Measurements from ENCODE around the gene HSPA4L. TPM values are rescaled to one million over a fixed set of nuclear protein-coding genes. Genes with fewer than 3 reads are reported as not detected.

Gene HSPA4L
- total and polyA plus RNA-seq, 7 experiments from 2014 or later: 1.1 TPM; not detected in 6

DNA sequence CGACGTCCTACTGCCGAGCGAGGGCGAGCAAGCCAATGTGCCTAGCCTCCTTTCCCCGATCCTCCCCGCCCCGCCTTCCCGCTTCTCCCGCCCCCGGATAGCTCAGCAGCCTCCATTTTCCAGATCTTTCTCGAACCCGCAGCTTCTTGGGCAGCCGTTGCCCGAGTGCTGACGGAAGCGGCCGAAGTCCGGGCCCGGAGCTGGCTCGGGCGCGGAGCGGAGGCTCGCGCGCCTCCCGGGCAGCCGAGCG, 172 bp upstream of the HSPA4L start:
- DNase-seq (peak in 1 of 9 donors; percentile 14), ATAC-seq (peak; percentile 36)
- Mint-ChIP-seq H3K9me3 (peaks cover 0 to 10% (median 0%) of the 10 kb centered on the region in 11 donors), H3K4me1 (peaks cover 13 to 20% (median 18%) of the 10 kb centered on the region in 7 donors), H3K4me3 (peak overlapping the region; percentile 50 to 96 (median 89)), H3K27me3 (peaks cover 69 to 81% (median 72%) of the 10 kb centered on the region in 5 donors), H3K27ac (peak overlapping the region in 1 of 9 donors; percentile 26), H3K36me3 (peaks cover 0 to 9% (median 4%) of the 10 kb centered on the region in 5 donors)
- Histone ChIP-seq H3K36me3 (ENCODE audit: control insufficient read depth in 2 of 3, insufficient read depth in 3 of 3, low read length in 3 of 3) (no peaks in the 10 kb centered on the region), H3K4me1 (ENCODE audit: control insufficient read depth in 2 of 2, insufficient read depth in 2 of 2, low read length in 2 of 2) (peaks cover 0 to 6% of the 10 kb centered on the region in 2 donors), H3K9me3 (ENCODE audit: control insufficient read depth in 2 of 3, low read length in 3 of 3) (no peaks in the 10 kb centered on the region), H3K4me3 (ENCODE audit: low read length) (peak overlapping the region; percentile 66), H3K27me3 (ENCODE audit: control insufficient read depth in 2 of 2, insufficient read depth in 2 of 2, low read length in 2 of 2) (peaks cover 20 to 21% of the 10 kb centered on the region in 2 donors), H3K27ac (ENCODE audit: low read depth, low read length) (no peak overlapping the region)
- intact Hi-C loops (cut with micrococcal nuclease): loop anchor here (1.0 to 5.0 kb wide), 6 partner anchors 99 to 1030 kb away; partner anchors contain the start of genes ABHD18 (in 2 of the 2), MFSD8 (in 2 of the 2), PGRMC2 (in 1 of the 2) and PLK4 (in 1 of the 2)
- POLR2A ChIA-PET: no interaction called here
- CTCF ChIA-PET: no interaction called here

DNA sequence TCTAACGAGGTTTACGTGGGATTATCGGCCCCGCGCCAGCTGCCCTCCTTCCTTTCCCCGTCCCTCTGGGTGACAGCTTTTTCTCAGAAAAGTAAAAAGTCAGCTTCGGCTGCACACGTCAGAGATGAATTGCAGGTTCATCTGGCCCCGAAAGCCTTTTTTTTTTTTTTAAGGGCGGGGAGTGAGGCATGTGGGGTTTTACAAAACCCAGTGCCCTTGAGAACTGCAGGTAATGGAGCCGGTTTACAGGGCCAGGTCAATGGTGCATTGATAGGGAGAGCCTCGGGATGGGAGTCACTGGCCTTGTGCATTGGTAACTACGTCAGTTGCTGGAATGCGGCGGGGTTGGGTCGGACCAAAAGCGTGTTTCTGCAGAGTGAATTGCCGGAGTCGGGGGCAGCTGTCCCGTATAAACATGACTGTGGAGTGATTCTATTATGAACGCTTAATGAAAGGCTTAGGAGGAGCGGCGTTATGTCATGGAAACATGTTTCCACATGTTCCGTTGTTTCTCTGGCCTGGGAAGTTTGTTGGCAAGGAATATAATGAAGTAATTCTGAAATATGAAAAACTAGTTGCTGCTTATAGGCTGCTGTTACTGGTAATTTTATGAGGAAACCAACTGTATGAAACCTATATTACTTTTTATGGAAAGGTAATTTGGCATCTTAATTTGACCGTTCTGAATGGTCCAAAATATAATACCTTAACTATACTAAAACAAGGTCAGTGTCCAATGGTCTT, 1.1 kb downstream of the HSPA4L start:
- H3K4me1 Mint-ChIP-seq: peaks cover 13 to 20% (median 18%) of the 10 kb centered on the region in 7 donors
- POLR2A ChIA-PET: no interaction called here
- Histone ChIP-seq H3K4me1 (ENCODE audit: control insufficient read depth in 2 of 2, insufficient read depth in 2 of 2, low read length in 2 of 2) (peaks cover 0 to 6% of the 10 kb centered on the region in 2 donors), H3K36me3 (ENCODE audit: control insufficient read depth in 2 of 3, insufficient read depth in 3 of 3, low read length in 3 of 3) (no peaks in the 10 kb centered on the region), H3K27ac (ENCODE audit: low read depth, low read length) (no peak overlapping the region), H3K27me3 (ENCODE audit: control insufficient read depth in 2 of 2, insufficient read depth in 2 of 2, low read length in 2 of 2) (peaks cover 20 to 21% of the 10 kb centered on the region in 2 donors), H3K4me3 (ENCODE audit: low read length) (peak overlapping the region; percentile 66), H3K9me3 (ENCODE audit: control insufficient read depth in 2 of 3, low read length in 3 of 3) (no peaks in the 10 kb centered on the region)
- H3K27me3 Mint-ChIP-seq: peaks cover 56 to 70% (median 61%) of the 10 kb centered on the region in 5 donors
- peaks cover 0 to 9% (median 4%) of the 10 kb centered on the region in 5 donors for H3K36me3 Mint-ChIP-seq
- peak overlapping the region; percentile 86 to 96 (median 91) for H3K4me3 Mint-ChIP-seq
- ATAC-seq (no peak), DNase-seq (peak in 1 of 9 donors; percentile 10)
- peaks cover 0 to 10% (median 0%) of the 10 kb centered on the region in 11 donors for H3K9me3 Mint-ChIP-seq
- peak overlapping the region in 2 of 9 donors; percentile 76 to 86 for H3K27ac Mint-ChIP-seq
- CTCF ChIA-PET: no interaction called here
- intact Hi-C loops (cut with micrococcal nuclease): loop anchor here (2.0 to 5.0 kb wide), 5 partner anchors 98 to 1029 kb away; partner anchors contain the start of genes ABHD18 (in 1 of the 2), MFSD8 (in 1 of the 2), PGRMC2 (in 1 of the 2) and PLK4 (in 1 of the 2)

DNA sequence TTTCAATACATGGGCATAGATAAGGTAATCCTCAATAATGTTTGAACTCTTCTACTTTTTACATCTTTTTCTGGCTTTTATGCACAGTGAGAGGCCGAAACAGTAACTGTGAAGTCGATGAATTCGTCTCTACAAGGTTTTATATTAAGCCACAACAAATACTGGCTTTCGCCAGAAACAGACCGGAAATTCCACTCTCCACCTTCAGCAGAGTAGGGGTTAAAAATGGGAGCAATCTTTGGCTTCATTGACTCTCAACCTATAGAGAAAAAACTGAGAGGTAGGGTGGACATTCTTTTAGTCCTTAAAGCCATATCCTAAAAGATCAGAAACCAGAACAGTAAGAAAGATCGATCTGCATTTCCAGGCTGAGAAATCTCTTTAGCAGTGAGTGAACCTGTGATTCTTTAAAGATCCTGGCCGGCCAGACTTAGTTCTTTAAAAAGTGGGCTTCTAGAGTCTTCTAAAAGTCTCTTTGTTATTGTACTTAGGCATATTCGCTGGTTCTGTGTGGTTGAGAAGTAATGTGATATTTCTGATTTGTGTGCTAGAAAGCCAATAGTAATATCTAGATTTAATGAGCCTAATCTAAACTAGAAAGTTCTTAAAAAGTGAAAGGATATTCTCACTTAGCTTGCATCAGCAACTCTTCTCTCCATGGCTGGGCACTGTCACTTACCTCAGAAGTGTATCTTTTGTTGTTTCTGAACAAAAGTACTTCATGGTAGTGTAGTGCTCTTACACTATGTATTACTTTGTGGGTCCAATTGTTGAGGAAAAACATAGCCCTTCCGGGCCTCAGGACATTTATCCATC, 2.0 kb downstream of the HSPA4L start:
- Mint-ChIP-seq H3K4me1 (peaks cover 13 to 20% (median 18%) of the 10 kb centered on the region in 7 donors), H3K4me3 (peak overlapping the region in 1 of 10 donors; percentile 35), H3K9me3 (peaks cover 0 to 10% (median 0%) of the 10 kb centered on the region in 11 donors), H3K36me3 (peaks cover 0 to 6% (median 4%) of the 10 kb centered on the region in 5 donors), H3K27ac (no peak overlapping the region), H3K27me3 (peaks cover 53 to 72% (median 62%) of the 10 kb centered on the region in 5 donors)
- peaks cover 20 to 21% of the 10 kb centered on the region in 2 donors for H3K27me3 ChIP-seq (ENCODE audit: control insufficient read depth in 2 of 2, insufficient read depth in 2 of 2, low read length in 2 of 2)
- no peak overlapping the region for H3K27ac ChIP-seq (ENCODE audit: low read depth, low read length)
- intact Hi-C loops (cut with micrococcal nuclease): loop anchor here (2.0 to 5.0 kb wide), 5 partner anchors 97 to 1028 kb away; partner anchors contain the start of genes ABHD18 (in 1 of the 2), MFSD8 (in 1 of the 2), PGRMC2 (in 1 of the 2) and PLK4 (in 1 of the 2)
- DNase-seq: no peak
- H3K36me3 ChIP-seq (ENCODE audit: control insufficient read depth in 2 of 3, insufficient read depth in 3 of 3, low read length in 3 of 3): no peaks in the 10 kb centered on the region
- ATAC-seq: no peak
- CTCF ChIA-PET: no interaction called here
- no peaks in the 10 kb centered on the region for H3K9me3 ChIP-seq (ENCODE audit: control insufficient read depth in 2 of 3, low read length in 3 of 3)
- no peak overlapping the region for H3K4me3 ChIP-seq (ENCODE audit: low read length)
- H3K4me1 ChIP-seq (ENCODE audit: control insufficient read depth in 2 of 2, insufficient read depth in 2 of 2, low read length in 2 of 2): peaks cover 0 to 6% of the 10 kb centered on the region in 2 donors
- POLR2A ChIA-PET: no interaction called here

DNA sequence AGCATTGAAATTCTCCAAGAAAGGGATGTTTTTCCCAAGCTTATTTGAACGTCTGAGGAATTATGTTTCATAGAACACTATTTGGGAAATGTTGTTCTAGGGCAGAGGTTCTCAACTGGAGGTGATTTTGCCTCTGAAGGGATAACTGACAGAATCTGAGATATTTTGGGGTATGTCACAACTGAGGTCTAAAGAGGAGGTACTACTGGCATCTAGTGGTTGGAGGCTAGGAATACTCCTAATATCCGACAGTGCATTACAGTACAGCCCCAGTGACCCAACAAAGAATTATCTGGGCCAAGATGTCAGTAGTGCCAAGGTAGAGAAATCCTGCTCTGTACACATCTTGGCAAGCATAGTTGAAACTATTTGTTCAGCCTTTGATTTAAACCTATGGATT, 6.4 kb downstream of the HSPA4L start:
- H3K9me3 Mint-ChIP-seq: peaks cover 0 to 1% (median 0%) of the 10 kb centered on the region in 11 donors
- CTCF ChIA-PET: no interaction called here

DNA sequence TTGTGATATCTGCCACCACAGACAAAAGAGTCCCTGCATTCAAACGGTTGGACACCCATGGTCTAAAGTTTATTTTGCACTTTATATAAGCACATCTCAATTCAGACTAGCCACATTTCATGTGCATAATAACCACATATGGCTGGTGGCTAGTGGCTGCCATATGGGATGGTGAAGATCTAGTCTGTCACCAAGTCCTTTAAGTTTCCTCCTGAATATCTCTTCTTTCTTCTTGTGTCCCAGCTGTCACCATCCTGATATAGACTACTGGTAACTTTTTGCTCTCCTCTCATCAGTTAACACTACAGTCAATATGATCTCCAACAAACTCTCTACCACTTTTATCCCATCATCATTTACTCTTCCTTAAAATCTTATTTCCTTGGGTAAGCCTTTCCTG, 9.3 kb downstream of the HSPA4L start:
- H3K36me3 ChIP-seq (ENCODE audit: control insufficient read depth in 2 of 3, insufficient read depth in 3 of 3, low read length in 3 of 3): no peaks in the 10 kb centered on the region
- H3K9me3 ChIP-seq (ENCODE audit: control insufficient read depth in 2 of 3, low read length in 3 of 3): no peaks in the 10 kb centered on the region
- DNase-seq: no peak
- no peak overlapping the region for H3K4me3 ChIP-seq (ENCODE audit: low read length)
- H3K27me3 Mint-ChIP-seq: peaks cover 33 to 54% (median 47%) of the 10 kb centered on the region in 5 donors
- ChIA-PET POLR2A (no interaction called here), CTCF (no interaction called here)
- no peaks in the 10 kb centered on the region for H3K36me3 Mint-ChIP-seq
- ATAC-seq: no peak
- no peak overlapping the region for H3K27ac Mint-ChIP-seq
- no peaks in the 10 kb centered on the region for H3K4me1 ChIP-seq (ENCODE audit: control insufficient read depth in 2 of 2, insufficient read depth in 2 of 2, low read length in 2 of 2)
- no peak overlapping the region for H3K4me3 Mint-ChIP-seq
- no peaks in the 10 kb centered on the region for H3K27me3 ChIP-seq (ENCODE audit: control insufficient read depth in 2 of 2, insufficient read depth in 2 of 2, low read length in 2 of 2)
- H3K4me1 Mint-ChIP-seq: no peaks in the 10 kb centered on the region
- H3K9me3 Mint-ChIP-seq: peaks cover 0 to 1% (median 0%) of the 10 kb centered on the region in 11 donors
- intact Hi-C loops (cut with micrococcal nuclease): no loop called here
- H3K27ac ChIP-seq (ENCODE audit: low read depth, low read length): no peak overlapping the region

More for the DNA sequence above, 6.4 kb downstream of the HSPA4L start:
- H3K36me3 Mint-ChIP-seq: no peaks in the 10 kb centered on the region
- no peak overlapping the region for H3K27ac ChIP-seq (ENCODE audit: low read depth, low read length)
- H3K27me3 ChIP-seq (ENCODE audit: control insufficient read depth in 2 of 2, insufficient read depth in 2 of 2, low read length in 2 of 2): peaks cover 0 to 6% of the 10 kb centered on the region in 2 donors
- no peaks in the 10 kb centered on the region for H3K9me3 ChIP-seq (ENCODE audit: control insufficient read depth in 2 of 3, low read length in 3 of 3)
- no peaks in the 10 kb centered on the region for H3K36me3 ChIP-seq (ENCODE audit: control insufficient read depth in 2 of 3, insufficient read depth in 3 of 3, low read length in 3 of 3)
- H3K4me1 ChIP-seq (ENCODE audit: control insufficient read depth in 2 of 2, insufficient read depth in 2 of 2, low read length in 2 of 2): no peaks in the 10 kb centered on the region
- POLR2A ChIA-PET: no interaction called here
- no peak overlapping the region for H3K4me3 ChIP-seq (ENCODE audit: low read length)
- no peak overlapping the region for H3K27ac Mint-ChIP-seq
- no peak for DNase-seq
- intact Hi-C loops (cut with micrococcal nuclease): no loop called here
- ATAC-seq: no peak
- H3K27me3 Mint-ChIP-seq: peaks cover 28 to 59% (median 47%) of the 10 kb centered on the region in 5 donors
- no peak overlapping the region for H3K4me3 Mint-ChIP-seq
- H3K4me1 Mint-ChIP-seq: peaks cover 0 to under 1% (median 0%) of the 10 kb centered on the region in 7 donors

DNA sequence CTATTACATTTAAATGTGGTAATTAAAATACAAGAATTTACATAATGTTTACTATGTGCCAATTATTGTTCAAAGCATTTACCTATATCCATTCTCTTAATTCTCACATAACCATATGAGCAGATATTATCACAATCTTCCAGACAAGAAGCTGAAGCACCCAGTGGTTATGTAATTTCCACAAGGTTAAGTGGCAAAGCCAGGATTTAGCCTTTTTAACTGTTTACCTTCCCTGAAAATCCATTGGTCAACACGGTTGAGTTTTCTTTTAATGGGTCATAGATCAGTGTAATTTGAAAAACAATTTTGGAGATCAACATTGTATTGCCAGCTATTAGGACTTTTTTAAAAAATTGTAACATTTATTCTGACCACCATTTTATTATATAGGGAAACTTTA, 11.4 kb downstream of the HSPA4L start:
- peaks cover 0 to 1% (median 0%) of the 10 kb centered on the region in 11 donors for H3K9me3 Mint-ChIP-seq
- DNase-seq (no peak), ATAC-seq (no peak)
- H3K27ac ChIP-seq (ENCODE audit: low read depth, low read length): no peak overlapping the region
- H3K4me3 Mint-ChIP-seq: no peak overlapping the region
- ChIA-PET CTCF (no interaction called here), POLR2A (no interaction called here)
- H3K36me3 ChIP-seq (ENCODE audit: control insufficient read depth in 2 of 3, insufficient read depth in 3 of 3, low read length in 3 of 3): no peaks in the 10 kb centered on the region
- no peaks in the 10 kb centered on the region for H3K4me1 Mint-ChIP-seq
- no peaks in the 10 kb centered on the region for H3K4me1 ChIP-seq (ENCODE audit: control insufficient read depth in 2 of 2, insufficient read depth in 2 of 2, low read length in 2 of 2)
- no peak overlapping the region for H3K4me3 ChIP-seq (ENCODE audit: low read length)
- no peak overlapping the region for H3K27ac Mint-ChIP-seq
- no peaks in the 10 kb centered on the region for H3K9me3 ChIP-seq (ENCODE audit: control insufficient read depth in 2 of 3, low read length in 3 of 3)
- intact Hi-C loops (cut with micrococcal nuclease): no loop called here
- H3K27me3 ChIP-seq (ENCODE audit: control insufficient read depth in 2 of 2, insufficient read depth in 2 of 2, low read length in 2 of 2): no peaks in the 10 kb centered on the region
- no peaks in the 10 kb centered on the region for H3K36me3 Mint-ChIP-seq
- H3K27me3 Mint-ChIP-seq: peaks cover 42 to 51% (median 48%) of the 10 kb centered on the region in 5 donors

Data from naive thymus-derived CD4-positive, alpha-beta T cell (primary cell).